ENCODE data around the gene ENAM.

DNA sequence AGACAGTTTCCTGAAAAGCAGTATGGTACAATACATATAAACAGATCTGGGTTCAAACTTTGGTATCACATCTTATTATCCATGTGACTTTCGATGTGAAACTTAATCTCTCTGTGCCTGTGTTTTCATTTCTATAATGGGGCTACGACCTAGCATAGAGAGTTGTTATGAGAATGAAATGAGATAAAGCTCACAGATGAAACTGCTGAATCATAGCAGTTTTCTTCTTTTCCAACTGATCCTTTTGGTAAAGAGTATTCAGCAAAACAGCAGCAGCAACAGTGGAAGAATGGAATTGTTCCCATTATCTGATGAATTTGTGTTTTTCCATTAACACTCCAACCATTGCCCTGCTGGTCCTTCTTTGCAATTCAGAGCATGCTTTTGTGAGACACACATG, 20.2 kb upstream of the ENAM start:
- TF ChIP-seq, protein P1, sequence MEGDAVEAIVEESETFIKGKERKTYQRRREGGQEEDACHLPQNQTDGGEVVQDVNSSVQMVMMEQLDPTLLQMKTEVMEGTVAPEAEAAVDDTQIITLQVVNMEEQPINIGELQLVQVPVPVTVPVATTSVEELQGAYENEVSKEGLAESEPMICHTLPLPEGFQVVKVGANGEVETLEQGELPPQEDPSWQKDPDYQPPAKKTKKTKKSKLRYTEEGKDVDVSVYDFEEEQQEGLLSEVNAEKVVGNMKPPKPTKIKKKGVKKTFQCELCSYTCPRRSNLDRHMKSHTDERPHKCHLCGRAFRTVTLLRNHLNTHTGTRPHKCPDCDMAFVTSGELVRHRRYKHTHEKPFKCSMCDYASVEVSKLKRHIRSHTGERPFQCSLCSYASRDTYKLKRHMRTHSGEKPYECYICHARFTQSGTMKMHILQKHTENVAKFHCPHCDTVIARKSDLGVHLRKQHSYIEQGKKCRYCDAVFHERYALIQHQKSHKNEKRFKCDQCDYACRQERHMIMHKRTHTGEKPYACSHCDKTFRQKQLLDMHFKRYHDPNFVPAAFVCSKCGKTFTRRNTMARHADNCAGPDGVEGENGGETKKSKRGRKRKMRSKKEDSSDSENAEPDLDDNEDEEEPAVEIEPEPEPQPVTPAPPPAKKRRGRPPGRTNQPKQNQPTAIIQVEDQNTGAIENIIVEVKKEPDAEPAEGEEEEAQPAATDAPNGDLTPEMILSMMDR (optimal IDR thresholded peaks at IDR 0.05 in 1 of 3, IDR thresholded peaks at IDR 0.05 in 1 of 3, conservative IDR thresholded peaks at IDR 0.05 in 1 of 3; ENCODE audit: extremely low read depth in 1 of 3, insufficient read depth in 2 of 3, low read length in 3 of 3) = no peak
- no peak for TF ChIP-seq EZH2 (IDR thresholded peaks at IDR 0.05; ENCODE audit: low read length)
